HTR-8/SVneo (cell line): ENCODE measurements around the gene G3BP1.
"Not testable (repeated sequence)": the region's sequence is repeated elsewhere in the genome, so short reads cannot be mapped to it uniquely, and the experiment has no call there.

Source experiments
- DNase-seq: peaks from one replicate; pipeline ENCODE4 v3.0.0; 2011; ENCODE audit warnings: low spot score, mixed read lengths; ENCODE audit not compliant: insufficient read length
- FAIRE-seq: peaks from 2 replicates; lab custom pipeline; 2011; peaks lifted over from hg19 to GRCh38; lab: Jason Lieb, UNC

Gene G3BP1

GRCh38 chr5:151786468-151786867 lies 14.7 kb downstream of the G3BP1 start:
- DNase-seq, result no peak

GRCh38 chr5:151787817-151788216 lies 16.1 kb downstream of the G3BP1 start:
- DNase-seq (no peak), FAIRE-seq (no peak)

More at GRCh38 chr5:151786468-151786867, 14.7 kb downstream of the G3BP1 start:
- FAIRE-seq, result no peak

DNA sequence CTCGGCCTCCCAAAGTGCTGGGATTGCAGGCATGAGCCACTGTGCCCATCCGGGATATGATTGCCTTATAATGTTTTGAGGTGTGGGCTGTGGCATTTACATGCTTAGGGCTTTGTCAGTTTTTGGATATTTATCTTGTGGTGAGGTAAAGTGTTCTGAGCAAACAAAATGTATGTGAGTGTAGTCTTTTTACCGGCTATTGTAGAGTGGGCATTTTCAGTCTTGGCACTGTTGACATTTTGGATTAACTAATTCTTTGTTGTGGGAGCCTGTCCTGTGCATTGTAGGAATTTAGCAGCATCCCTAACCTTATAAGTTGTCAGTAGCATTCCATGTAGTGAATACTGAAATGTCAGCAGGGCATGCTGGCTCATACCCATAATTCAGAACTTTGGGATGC lies 21.6 kb downstream of the G3BP1 start:
- no peak for FAIRE-seq
- DNase-seq, result no peak

DNA sequence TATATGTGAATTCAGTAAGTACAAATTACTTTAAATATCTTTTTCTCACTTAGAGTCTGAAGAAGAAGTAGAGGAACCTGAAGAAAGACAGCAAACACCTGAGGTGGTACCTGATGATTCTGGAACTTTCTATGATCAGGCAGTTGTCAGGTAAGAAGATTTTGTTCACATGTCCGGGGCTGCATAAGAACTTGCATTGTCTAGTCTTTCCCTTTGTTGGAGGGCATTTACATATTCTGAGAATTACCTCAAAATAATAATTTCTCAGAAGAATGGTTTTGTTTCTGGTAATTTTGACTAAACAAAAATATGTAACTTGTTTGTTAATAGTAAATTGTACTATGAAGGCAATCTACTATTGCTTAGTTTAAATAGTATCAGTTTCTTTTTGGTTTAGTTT lies 23.7 kb downstream of the G3BP1 start:
- no peak for DNase-seq
- FAIRE-seq, result no peak

DNA sequence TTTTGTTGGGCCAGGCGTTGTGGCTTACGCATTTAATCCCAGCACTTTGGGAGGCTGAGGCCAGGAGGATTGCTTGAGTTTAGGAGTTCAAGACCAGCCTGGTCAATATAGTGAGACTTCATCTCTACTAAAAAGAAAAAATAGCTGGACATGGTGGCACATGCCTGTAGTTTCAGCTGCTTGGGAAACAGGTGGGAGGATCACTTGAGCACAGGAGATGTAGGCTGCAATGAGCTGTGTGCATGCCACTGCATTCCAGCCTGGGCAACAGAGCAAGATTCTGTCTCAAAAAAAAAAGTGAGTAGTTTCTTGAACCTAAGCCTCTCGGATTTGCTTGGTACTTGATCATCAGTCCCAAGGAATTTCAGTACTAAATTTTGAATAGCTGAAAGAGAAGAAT lies 26.9 kb downstream of the G3BP1 start:
- FAIRE-seq, result no peak

DNA sequence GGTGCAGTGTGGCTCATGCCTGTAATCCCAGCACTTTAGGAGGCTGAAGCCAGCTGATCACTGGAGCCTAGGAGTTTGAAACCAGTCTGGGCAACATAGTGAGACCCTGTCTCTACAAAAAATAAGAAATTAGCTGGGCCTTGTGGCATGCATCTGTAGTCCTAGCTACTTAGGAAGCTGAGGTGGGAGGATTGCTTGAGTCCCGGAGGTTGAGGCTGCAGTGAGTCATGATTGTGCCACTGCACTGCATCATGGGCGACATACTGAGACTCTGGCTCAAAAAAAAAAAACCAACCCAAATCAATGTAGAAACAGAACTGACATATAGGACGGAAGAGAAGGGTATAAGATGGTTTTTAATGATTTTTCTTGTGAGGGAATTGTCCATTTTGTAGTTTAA lies 27.7 kb downstream of the G3BP1 start:
- no peak for DNase-seq
- FAIRE-seq, result no peak

More for the DNA sequence above, 26.9 kb downstream of the G3BP1 start:
- no peak for DNase-seq

- no peak for DNase-seq
- FAIRE-seq, result no peak
Observed at GRCh38 chr5:151800532-151800931, 28.8 kb downstream of the G3BP1 start.

DNA sequence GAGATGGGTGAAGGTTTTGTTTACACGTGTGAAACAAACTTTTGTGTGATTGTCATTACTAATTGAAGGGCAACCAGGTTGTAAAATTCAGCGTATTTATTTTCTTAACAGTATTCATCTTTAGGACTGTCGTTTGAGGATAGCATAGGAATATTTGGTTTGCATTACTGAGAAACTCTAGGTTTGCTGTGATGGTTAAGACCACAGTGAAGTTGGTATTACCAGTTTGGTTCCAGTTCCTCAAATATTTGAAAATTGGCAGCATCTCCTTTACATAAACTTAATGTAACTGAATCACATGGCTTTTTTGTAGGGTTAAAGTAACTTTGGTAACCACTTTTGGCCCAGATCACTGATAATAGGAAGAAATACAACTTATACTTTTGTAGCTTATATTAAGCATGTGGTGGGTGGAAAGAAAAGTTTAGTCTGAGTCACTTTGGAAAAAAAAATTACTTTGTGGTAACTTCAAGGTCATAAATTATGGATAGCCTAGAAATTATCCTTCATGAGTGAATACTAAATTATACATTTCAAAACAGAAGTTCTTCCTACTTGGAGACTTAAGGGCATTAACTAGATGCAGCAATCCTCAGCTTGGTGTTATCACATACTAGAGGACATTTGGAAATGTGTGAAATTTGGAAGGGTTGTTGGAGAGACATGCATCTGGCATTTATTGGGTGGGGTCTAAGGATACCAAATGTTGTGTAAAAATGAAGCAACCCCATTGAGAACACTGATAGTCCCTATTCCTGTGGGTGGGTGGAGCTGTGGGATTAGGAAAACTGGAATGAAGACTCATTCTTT lies 33.9 kb downstream of the G3BP1 start:
- FAIRE-seq (no peak), DNase-seq (no peak)

DNA sequence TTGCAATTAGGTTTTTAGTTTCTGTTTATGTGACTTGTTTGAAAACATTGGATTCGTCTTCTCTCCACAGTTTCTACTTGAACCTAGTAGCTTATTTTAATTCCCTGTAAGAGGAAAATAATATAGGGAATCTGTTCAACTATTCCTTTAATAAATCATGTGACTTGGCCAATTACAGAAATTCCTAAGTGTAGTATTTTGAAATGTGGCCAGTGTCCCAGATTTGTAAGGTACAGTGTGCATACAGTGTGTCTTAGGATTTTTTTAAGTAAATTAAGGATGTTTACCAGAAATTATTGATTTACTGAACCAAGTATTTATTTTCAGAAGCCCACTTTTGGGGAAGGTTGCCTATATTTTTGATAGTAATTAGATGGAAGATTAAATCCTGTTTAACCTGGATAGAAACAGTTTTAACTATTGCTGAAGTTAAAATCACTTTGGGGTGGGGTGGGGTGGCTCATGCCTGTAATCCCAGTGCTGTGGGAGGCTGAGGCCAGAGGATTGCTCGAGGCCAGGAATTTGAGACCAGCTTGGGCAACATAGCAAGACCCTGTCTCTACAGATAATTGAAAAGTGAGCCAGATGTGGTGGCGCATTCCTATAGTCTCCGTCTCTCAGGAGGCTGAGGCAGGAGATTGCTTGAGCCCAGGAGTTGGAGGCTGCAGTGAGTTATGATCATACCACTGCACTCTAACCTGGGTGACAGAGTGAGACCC lies 36.9 kb downstream of the G3BP1 start:
- FAIRE-seq, result no peak
- DNase-seq, result no peak

- FAIRE-seq, result no peak
- DNase-seq, result no peak
Observed at GRCh38 chr5:151810449-151810848, 38.7 kb downstream of the G3BP1 start.

DNA sequence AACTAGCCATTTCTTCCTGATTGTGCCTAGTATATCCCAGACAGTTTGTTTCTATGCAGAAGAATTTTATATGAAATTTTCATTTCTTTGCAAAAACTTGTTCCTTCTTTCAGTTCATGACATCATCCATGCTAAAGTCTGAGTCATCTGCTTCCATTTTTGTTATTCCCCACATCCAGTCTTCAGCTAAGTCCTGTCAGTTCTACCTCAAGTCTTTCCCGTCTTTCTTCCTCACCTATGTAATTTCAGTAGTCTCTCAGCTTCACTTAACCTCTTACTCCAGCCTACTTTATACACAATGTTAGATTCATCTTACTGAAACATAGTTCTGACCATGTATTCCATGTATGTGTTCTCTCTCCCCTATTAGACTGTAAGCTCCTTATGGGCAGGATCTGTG lies 39.1 kb downstream of the G3BP1 start:
- no peak for DNase-seq
- FAIRE-seq, result no peak

DNA sequence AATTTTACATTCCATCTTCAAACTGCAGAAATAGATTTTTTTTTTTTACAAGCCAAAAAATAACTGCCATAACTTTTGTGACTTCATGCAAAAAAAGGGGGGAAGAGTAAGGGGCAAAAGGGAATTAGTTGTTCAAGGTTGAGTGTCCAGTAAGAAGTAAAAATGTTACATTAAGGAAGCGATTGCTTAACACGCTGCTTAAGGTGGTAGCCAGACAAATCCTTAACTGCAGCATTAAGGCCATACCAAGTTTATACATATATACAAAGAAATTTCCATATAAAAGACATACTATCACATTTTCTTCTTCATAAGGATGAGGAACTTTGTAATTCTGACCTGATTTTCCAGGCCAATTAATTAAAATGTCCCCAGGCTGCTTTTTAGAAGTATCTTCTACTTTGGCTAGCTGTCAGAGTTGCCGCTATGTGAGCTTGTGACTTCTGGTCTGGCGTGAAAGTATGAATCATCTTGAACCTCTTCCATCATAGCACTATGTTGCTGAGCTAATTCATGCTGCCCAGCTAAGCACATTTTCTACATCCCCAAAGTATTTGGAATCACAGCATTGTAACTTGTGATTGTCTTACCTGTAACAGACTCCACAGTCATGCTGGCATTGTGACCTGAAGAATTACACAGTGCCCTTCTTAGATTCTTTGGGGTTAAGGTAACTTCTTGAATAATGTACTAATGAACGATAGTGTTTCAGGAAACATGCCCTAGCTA lies 40.0 kb downstream of the G3BP1 start:
- FAIRE-seq (no peak), DNase-seq (no peak)

- FAIRE-seq, result no peak
- no peak for DNase-seq
Observed at GRCh38 chr5:151812757-151813309, 41.1 kb downstream of the G3BP1 start.

- FAIRE-seq (no peak), DNase-seq (no peak)
Observed at GRCh38 chr5:151815051-151815450, 43.3 kb downstream of the G3BP1 start.

GRCh38 chr5:151819830-151820229 lies 48.1 kb downstream of the G3BP1 start:
- FAIRE-seq, result no peak
- no peak for DNase-seq

DNA sequence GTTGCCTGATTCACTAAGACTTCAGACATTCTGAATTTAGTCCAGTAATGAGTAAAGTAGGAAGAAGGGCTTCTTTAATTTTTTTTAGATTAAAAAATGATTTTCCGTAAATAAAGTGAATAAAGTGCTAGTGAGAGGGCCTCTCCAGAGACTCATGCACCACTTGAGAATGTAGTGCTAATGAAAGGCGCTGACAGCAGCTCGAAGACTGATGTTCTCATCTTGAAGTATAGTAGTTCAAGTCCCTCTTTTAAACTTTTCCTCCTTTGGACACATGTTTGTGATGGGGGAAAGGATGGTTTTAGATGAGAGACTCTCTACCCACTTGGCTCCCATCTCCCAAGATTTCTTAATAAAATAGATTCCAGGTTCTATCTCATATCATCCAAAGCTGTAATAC lies 48.5 kb downstream of the G3BP1 start:
- FAIRE-seq (no peak), DNase-seq (no peak)

GRCh38 chr5:151820903-151821302 lies 49.1 kb downstream of the G3BP1 start:
- no peak for DNase-seq
- no peak for FAIRE-seq

- DNase-seq (no peak), FAIRE-seq (no peak)
Observed at GRCh38 chr5:151822141-151822540, 50.4 kb downstream of the G3BP1 start.

DNA sequence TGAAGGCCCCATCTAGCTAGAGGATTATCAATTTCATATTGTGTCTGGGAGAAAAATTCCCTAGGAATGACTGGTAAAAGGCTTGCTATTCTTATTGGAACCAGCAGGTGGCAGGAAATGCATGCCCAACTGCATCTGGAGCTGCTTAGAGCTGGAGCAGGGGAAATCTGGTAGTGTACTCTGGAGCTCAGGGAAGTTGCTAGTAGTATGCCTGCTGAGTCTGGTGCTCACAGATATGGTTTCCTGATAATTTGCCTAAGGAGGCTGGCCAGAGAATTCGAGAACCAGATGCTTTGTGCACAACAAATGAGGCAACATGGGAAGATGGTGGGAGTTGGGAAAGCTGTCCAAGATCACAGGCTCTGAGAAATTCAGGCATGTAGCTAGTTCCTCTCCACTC lies 53.7 kb downstream of the G3BP1 start:
- peak; percentile 36 for FAIRE-seq
- peak; percentile 68 for DNase-seq

- no peak for DNase-seq
- no peak for FAIRE-seq
Observed at GRCh38 chr5:151829370-151829769, 57.6 kb downstream of the G3BP1 start.

DNA sequence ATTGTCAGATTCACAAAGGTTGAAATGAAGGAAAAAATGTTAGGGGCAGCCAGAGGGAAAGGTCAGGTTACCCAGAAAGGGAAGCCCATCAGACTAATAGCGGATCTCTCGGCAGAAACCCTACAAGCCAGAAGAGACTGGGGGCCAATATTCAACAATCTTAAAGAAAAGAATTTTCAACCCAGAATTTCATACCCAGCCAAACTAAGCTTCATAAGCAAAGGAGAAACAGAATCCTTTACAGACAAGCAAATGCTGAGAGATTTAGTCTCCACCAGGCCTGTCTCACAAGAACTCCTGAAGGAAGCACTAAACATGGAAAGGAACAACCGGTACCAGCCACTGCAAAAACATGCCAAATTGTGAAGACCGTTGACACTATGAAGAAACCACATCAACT lies 61.1 kb downstream of the G3BP1 start:
- not testable (repeated sequence) for DNase-seq, FAIRE-seq
